SK-N-MC (cell line): Measurements from ENCODE around the gene CD36.

Experiments used
- EZH2 ChIP-seq: fragments of 200-600 bp; sonication (generic); IDR thresholded peaks from one replicate; pipeline ENCODE4 v1.6.1; 2017; ENCODE audit warnings: antibody characterized with exemption
- POLR2AphosphoS5 ChIP-seq: IDR thresholded peaks from 2 replicates; pipeline ENCODE4 v1.6.1; 2012; ENCODE audit warnings: mild to moderate bottlenecking, low read depth, low read length, borderline replicate concordance

DNA sequence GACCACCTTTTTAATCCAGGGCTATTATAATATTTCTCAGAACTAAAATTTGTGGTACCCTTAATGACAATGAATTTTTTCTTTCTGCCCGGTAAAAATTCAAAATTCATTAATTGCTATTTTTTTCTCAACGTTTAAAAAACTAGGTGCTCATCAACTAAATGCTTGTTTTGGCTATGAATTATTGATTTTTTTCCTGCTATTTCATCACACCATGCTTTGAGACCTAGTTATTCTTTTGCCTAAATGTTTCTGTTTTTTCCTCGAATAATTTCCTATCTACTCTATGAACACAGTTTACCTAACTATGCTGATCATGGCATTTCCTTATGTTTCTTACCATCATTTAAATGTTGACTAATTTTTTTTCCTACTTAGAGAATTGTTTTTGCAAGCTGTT, 5.6 kb upstream of the CD36 start:
- TF ChIP-seq POLR2AphosphoS5 (no peak), EZH2 (no peak)
